AG09319 (cell line): ENCODE results near the gene XRCC3.

ENCODE experiments used
- DNase-seq: peaks from one replicate; pipeline ENCODE4 v3.0.0-alpha.2; 2010; ENCODE audit warnings: low read depth; ENCODE audit errors: extremely low read depth
- TF ChIP-seq, protein P1 (sequence below): IDR thresholded peaks from 2 replicates; pipeline ENCODE4 v1.5.1; 2011; ENCODE audit warnings: low read depth, mild to moderate bottlenecking, inconsistent platforms, low read length, moderate library complexity

XRCC3 gene

DNA sequence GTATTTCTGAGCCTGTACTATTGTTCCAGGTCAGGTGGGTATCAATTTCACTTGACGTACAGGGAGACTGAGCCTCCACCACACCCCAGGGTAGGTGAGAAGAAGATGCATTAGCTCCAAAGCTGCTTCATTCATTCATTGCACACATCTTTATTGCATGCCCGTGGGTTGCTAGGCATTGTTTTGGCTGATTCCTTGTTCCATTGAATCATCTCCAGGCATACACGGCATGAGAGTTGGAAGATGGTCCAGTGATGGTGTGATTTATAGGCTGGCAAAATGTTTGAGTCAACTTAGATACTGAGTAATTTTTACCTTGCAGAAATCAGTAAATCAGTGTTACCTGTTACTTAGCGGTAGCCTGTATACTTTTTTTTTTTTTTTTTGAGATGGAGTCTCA, 65.0 kb downstream of the XRCC3 start:
- TF ChIP-seq, protein P1, sequence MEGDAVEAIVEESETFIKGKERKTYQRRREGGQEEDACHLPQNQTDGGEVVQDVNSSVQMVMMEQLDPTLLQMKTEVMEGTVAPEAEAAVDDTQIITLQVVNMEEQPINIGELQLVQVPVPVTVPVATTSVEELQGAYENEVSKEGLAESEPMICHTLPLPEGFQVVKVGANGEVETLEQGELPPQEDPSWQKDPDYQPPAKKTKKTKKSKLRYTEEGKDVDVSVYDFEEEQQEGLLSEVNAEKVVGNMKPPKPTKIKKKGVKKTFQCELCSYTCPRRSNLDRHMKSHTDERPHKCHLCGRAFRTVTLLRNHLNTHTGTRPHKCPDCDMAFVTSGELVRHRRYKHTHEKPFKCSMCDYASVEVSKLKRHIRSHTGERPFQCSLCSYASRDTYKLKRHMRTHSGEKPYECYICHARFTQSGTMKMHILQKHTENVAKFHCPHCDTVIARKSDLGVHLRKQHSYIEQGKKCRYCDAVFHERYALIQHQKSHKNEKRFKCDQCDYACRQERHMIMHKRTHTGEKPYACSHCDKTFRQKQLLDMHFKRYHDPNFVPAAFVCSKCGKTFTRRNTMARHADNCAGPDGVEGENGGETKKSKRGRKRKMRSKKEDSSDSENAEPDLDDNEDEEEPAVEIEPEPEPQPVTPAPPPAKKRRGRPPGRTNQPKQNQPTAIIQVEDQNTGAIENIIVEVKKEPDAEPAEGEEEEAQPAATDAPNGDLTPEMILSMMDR, result no peak
- DNase-seq, result no peak

DNA sequence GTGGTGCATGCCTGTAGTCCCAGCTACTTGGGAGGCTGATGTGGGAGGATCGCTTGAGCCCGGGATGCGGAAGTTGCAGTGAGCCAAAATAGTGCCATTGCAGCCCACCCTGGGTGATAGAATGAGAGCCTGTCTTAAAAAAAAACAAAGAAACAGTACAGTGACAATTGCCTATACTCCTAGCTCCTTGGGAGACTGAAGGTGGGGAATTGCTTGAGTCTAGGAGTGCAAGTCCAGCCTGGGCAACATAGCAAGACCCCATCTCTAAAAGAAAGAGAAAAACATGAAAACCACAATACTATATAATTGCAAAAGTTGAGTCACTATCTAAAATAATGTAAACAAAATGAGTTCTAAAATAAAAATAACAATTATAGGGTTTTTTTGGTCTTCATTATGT, 66.2 kb downstream of the XRCC3 start:
- TF ChIP-seq, protein P1, result no peak
- no peak for DNase-seq
